HG02938 (cell line): ENCODE results near the gene FGF12.

Source experiments
- ATAC-seq: cut with Tn5 transposase; IDR thresholded peaks from one replicate; pipeline ENCODE4 v1.9.1; 2021; ENCODE audit warnings: mild to moderate bottlenecking, moderate library complexity; ENCODE audit not compliant: unreplicated experiment

Gene FGF12

GRCh38 chr3:192155194-192155593 is 572.1 kb downstream of the FGF12 start:
- ATAC-seq: no peak

GRCh38 chr3:192133271-192133670 is 594.1 kb downstream of the FGF12 start:
- ATAC-seq: no peak

- peak; percentile 81 for ATAC-seq
Observed at GRCh38 chr3:192130534-192131132, 596.7 kb downstream of the FGF12 start.

DNA sequence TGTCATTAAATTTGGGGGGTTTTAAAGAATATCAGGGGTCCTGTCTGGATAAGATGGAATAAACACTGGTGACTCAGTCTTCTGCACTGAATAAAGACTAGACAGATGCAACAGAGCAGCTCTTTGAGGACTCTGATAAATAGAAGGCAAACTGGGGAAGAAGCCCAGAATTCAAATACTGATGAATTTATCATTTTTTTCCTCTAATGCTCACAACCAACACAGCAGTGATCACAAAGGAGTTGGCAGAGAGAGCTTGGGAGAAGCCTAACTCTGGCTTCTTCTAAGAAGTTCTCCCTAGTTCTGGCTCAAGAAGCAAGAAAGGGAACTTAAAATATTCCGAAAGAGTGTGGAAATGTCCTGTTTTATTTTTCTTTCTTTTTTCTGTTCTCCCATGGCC is 597.8 kb downstream of the FGF12 start:
- ATAC-seq: no peak

DNA sequence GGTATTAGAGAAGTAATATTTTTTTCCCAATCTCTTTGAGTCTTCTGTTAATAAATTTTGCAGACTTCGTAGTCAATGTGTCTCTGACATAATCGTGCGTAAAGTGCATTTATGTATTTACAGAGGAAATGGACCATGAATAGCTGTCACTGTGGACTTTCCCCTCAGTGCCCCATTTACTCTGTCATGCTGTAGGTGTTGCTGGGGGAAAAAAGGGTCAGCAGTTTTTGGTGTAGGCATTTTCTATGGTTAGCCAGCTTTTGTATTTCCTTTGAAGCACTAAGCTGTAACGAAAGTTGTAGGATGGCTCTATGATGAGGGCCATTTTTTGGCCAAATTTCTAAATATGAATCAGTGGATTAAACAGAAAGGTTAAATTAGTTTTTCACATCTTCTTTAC is 598.4 kb downstream of the FGF12 start:
- peak; percentile 56 for ATAC-seq

DNA sequence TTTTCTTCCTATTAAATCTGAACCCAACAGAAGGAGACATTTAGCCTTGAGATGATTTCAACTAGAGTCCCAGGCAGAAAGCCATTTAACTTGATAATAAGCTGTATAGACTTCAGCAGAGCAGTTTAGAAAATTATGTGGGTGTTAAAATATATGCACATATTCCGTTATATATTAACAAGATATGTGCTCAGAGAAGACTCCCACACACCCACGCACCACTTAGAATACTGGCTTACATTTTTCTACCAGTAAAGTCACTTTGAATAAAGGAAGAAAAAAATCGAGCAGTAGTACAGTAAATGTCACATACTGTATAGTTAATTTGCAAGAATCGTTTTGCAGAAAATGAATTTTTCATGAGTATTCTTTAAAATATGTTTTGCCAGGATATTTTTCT is 599.3 kb downstream of the FGF12 start:
- no peak for ATAC-seq

DNA sequence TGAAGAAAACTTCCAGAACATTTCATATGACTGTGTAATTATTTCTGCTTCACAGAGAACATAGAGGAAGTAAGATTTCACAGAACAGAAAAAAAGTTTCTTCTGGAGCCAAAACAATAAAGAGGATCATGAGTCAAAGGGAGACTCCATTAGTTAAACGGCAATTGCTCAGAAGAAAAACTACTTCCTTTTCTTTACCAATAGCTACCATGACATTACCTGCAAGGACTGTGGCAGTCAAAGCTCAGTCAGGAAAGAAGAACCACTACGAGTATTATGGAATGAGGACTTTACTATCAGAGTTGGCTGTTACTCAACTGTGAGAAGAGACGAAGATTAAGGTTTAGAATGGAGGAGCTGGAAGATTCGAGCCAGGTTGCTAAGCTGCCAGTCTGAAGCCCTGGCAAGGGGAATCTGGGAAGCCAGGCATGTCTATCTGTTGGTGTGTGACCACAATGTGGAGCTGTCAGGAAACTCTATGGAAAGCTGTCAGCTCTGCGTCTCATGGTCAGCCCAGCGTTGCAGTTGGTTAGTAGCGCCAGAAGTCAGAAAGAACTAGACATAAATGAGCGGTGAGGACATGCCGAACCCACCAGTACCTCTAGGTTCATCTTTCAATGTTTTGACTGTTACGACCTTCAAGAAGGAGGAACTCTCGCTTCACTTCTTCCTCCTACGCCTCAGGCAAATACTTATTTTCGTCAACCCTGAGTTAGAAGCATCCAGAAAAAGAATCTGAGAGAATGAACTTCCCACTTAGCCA is 604.3 kb downstream of the FGF12 start:
- peak; percentile 81 for ATAC-seq

DNA sequence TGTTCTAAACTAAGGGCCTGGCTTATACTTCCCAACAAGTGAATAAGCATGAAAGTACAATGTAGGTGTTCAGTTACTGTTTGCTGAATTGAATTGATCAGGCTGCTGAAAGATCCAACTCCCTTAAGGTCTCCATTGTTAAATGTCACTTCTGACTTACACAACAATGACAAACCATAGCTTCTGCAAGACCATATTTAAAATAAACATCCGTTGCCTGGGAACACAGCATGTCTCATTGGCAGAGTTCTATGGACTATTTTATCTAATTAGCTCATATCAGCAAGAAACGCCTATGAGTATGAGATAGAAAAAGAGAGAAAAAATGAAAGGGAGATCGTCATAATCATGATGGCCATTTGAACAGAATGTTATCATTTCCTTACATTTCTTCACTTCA is 605.4 kb downstream of the FGF12 start:
- ATAC-seq: no peak

GRCh38 chr3:192108820-192109219 is 618.5 kb downstream of the FGF12 start:
- ATAC-seq: no peak

GRCh38 chr3:192106543-192106942 is 620.8 kb downstream of the FGF12 start:
- no peak for ATAC-seq

GRCh38 chr3:192092388-192093005 is 634.8 kb downstream of the FGF12 start:
- peak; percentile 55 for ATAC-seq

DNA sequence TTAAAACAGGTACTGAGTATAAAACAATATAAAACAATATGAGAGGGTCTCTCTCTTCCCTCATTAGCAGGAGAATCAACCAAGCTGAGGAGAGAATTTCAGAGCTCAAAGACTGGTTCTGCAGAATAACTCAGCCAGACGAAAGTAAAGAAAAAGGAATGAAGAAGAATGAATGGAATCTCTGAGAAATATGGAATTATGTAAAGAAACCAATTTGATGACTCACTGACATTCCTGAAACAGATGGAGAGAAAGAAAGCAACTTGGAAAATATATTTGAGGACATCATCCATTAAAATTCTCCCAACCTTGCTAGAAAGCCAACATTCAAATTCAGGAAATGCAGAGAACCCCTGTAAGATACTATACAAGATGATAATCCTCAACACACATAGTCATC is 635.5 kb downstream of the FGF12 start:
- no peak for ATAC-seq

DNA sequence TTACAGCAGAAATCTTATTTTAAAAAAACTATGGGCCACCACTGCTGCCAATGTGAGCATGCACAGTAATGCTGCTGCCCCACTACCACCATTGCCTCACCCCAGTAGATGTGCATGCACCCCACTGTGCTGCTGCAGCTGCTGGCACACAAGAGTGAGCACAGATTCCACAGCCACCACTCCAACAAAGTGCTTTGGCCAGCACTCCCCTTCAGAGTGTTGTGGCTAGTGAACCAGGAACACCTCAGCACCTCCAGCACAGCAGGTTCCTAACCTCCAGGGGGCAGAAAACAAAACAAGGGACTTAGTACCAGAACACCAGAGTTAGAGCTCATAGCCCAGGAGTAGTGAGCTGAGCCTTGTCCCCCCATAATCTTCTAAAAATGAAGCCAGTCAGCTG is 636.8 kb downstream of the FGF12 start:
- peak; percentile 71 for ATAC-seq
